Left hindlimb (tissue), 1 donor: ENCODE data around the gene LDLRAD3.

ENCODE experiments used
- DNase-seq: peaks from one replicate; pipeline ENCODE4 v3.0.0-alpha.2; 2018

LDLRAD3 gene

GRCh38 chr11:36251823-36252222, 308.0 kb downstream of the LDLRAD3 start:
- DNase-seq = no peak

- DNase-seq = peak; percentile 73
Observed at GRCh38 chr11:36253238-36253637, 309.4 kb downstream of the LDLRAD3 start.

- DNase-seq = no peak
Observed at GRCh38 chr11:36254713-36255112, 310.9 kb downstream of the LDLRAD3 start.

- DNase-seq = no peak
Observed at GRCh38 chr11:36257351-36257750, 313.5 kb downstream of the LDLRAD3 start.

- DNase-seq = peak; percentile 74
Observed at GRCh38 chr11:36258730-36259360, 315.0 kb downstream of the LDLRAD3 start.

- no peak for DNase-seq
Observed at GRCh38 chr11:36261094-36261493, 317.2 kb downstream of the LDLRAD3 start.

- no peak for DNase-seq
Observed at GRCh38 chr11:36264011-36264972, 320.4 kb downstream of the LDLRAD3 start.

GRCh38 chr11:36264973-36265344, 321.1 kb downstream of the LDLRAD3 start:
- DNase-seq = no peak

GRCh38 chr11:36265793-36266628, 322.1 kb downstream of the LDLRAD3 start:
- DNase-seq = peak; percentile 56

GRCh38 chr11:36266767-36267166, 322.9 kb downstream of the LDLRAD3 start:
- no peak for DNase-seq

GRCh38 chr11:36268337-36268985, 324.6 kb downstream of the LDLRAD3 start:
- DNase-seq = no peak

GRCh38 chr11:36270701-36271100, 326.8 kb downstream of the LDLRAD3 start:
- no peak for DNase-seq

- no peak for DNase-seq
Observed at GRCh38 chr11:36271794-36272407, 328.0 kb downstream of the LDLRAD3 start.

GRCh38 chr11:36273110-36273509, 329.2 kb downstream of the LDLRAD3 start:
- no peak for DNase-seq

GRCh38 chr11:36274414-36274813, 330.6 kb downstream of the LDLRAD3 start:
- DNase-seq = no peak

- no peak for DNase-seq
Observed at GRCh38 chr11:36278531-36279282, 334.8 kb downstream of the LDLRAD3 start.

GRCh38 chr11:36280531-36280930, 336.7 kb downstream of the LDLRAD3 start:
- DNase-seq = no peak
